ENCODE results near the gene R3HDM2.

DNA sequence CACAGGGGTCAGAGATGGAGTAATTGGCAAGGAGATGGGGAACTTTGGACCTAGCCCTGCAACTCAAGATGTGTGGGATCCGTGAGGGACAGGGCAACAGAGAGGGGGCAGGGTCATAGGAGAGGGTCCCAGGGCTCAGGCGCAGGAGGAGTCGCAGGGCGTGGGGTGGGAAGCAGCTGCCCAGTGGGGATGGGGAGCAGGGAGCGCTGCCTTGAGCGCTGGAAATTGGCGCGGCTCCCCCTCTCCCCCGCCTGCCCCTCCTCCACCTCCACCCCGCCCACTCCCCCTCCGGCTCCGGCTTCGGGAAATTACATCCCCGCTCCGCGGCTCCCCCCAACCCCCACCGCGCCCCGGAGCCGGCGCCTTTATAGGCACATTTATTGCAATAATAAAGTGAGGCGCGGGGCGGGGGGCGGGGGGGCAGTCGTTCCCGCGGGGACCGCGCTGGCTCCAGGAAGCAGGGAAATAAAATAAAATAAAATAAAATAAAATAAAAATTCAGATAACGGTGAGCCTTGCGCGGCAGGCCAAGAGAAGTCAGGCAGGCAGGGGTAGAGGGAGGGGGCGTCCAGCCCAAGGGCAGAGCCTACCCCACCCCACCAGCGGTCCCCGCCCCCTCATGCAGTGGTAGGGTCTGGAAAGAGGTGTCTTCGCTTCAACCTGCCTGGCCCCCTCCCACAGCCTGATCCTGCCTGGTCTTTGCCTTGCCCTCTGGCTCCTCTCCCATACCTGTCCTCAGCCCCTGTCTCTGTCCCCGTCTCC, 210.7 kb downstream of the R3HDM2 start:
- TF ChIP-seq CTCF (IDR thresholded peaks at IDR 0.05 in 2 of 3, conservative IDR thresholded peaks at IDR 0.05 in 1 of 3; ENCODE audit: borderline replicate concordance in 1 of 3, insufficient read depth in 1 of 3, low read depth in 2 of 3, low read length in 2 of 3), result no peak
- no peak for TF ChIP-seq POLR2A (IDR thresholded peaks at IDR 0.05; ENCODE audit: borderline replicate concordance, extremely low read depth, insufficient read depth, insufficient read length)
- TF ChIP-seq RAD21 (IDR thresholded peaks at IDR 0.05; ENCODE audit: low read depth), result no peak
- TF ChIP-seq ZFX (IDR thresholded peaks at IDR 0.05), result no peak
- TF ChIP-seq, protein P1, sequence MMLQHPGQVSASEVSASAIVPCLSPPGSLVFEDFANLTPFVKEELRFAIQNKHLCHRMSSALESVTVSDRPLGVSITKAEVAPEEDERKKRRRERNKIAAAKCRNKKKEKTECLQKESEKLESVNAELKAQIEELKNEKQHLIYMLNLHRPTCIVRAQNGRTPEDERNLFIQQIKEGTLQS (IDR thresholded peaks at IDR 0.05), result no peak
- no peak for TF ChIP-seq TCF7L2 (IDR thresholded peaks at IDR 0.05; ENCODE audit: borderline replicate concordance, extremely low read depth, insufficient read depth, insufficient read length)
- no peak for TF ChIP-seq SIN3A (IDR thresholded peaks at IDR 0.05; ENCODE audit: low read depth)
- TF ChIP-seq ZNF274 (IDR thresholded peaks at IDR 0.05; ENCODE audit: low read depth, low read length), result no peak

All from HCT116 (cell line).